Left ventricle myocardium inferior (tissue), 1 donor: ENCODE measurements around the gene TBCD. TPM values are rescaled to one million over a fixed set of nuclear protein-coding genes. Genes with fewer than 3 reads are reported as not detected.

ENCODE experiments used
- DNase-seq: peaks from one replicate; pipeline ENCODE4 v3.0.0-alpha.2; 2020
- H3K27ac ChIP-seq: fragments of 200-600 bp; replicated peaks from 2 replicates; pipeline ENCODE4 v1.8.0; 2021
- H3K27me3 ChIP-seq: fragments of 200-600 bp; 2 replicates; pipeline ENCODE4 v1.8.0; 2021; ENCODE audit warnings: low read depth
- H3K36me3 ChIP-seq: fragments of 200-600 bp; 2 replicates; pipeline ENCODE4 v1.8.0; 2021
- H3K4me1 ChIP-seq: fragments of 200-600 bp; 2 replicates; pipeline ENCODE4 v1.8.0; 2021
- H3K4me3 ChIP-seq: fragments of 200-600 bp; 2 replicates; pipeline ENCODE4 v1.8.0; 2021; ENCODE audit warnings: mild to moderate bottlenecking, moderate library complexity
- H3K9me3 ChIP-seq: fragments of 200-600 bp; replicated peaks from 2 replicates; pipeline ENCODE4 v1.8.0; 2021
- intact Hi-C: fragments of 100-400 bp; cut with micrococcal nuclease; formaldehyde crosslinking; loops from one replicate; pipeline ENCODE4 v1.11.0; 2022
- total RNA-seq: library from RNA; stranded (reverse); fragmentation: NEBNext Ultra II Directional; extraction: Animal tissue kit (Norgen Biotek cat#: 25700); gene quantifications from one replicate; pipeline ENCODE4 v1.2.1, GENCODE V29; 2021
- TF ChIP-seq, protein P1 (sequence below): fragments of 200-600 bp; IDR thresholded peaks from 2 replicates; pipeline ENCODE4 v1.8.0; 2021; ENCODE audit warnings: antibody characterized with exemption, mild to moderate bottlenecking, borderline replicate concordance
- donor health status: DM: no; HTN: yes; CAD: no; lungs with severe emphysema.

The TBCD gene
- total RNA-seq, 1 donor from 2014 or later, result 48.0 TPM

- no peak for DNase-seq
- intact Hi-C loops, result no loop called here
- no peak overlapping the region for H3K4me3 ChIP-seq
- H3K36me3 ChIP-seq, result peaks cover 16% of the 10 kb centered on the region
- peaks cover 9% of the 10 kb centered on the region for H3K4me1 ChIP-seq
- no peak overlapping the region for H3K27ac ChIP-seq
- TF ChIP-seq, protein P1, sequence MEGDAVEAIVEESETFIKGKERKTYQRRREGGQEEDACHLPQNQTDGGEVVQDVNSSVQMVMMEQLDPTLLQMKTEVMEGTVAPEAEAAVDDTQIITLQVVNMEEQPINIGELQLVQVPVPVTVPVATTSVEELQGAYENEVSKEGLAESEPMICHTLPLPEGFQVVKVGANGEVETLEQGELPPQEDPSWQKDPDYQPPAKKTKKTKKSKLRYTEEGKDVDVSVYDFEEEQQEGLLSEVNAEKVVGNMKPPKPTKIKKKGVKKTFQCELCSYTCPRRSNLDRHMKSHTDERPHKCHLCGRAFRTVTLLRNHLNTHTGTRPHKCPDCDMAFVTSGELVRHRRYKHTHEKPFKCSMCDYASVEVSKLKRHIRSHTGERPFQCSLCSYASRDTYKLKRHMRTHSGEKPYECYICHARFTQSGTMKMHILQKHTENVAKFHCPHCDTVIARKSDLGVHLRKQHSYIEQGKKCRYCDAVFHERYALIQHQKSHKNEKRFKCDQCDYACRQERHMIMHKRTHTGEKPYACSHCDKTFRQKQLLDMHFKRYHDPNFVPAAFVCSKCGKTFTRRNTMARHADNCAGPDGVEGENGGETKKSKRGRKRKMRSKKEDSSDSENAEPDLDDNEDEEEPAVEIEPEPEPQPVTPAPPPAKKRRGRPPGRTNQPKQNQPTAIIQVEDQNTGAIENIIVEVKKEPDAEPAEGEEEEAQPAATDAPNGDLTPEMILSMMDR, result no peak
- H3K9me3 ChIP-seq, result no peaks in the 10 kb centered on the region
- no peaks in the 10 kb centered on the region for H3K27me3 ChIP-seq
Observed at GRCh38 chr17:82854226-82854625, 102.4 kb downstream of the TBCD start.

- TF ChIP-seq, protein P1, result no peak
- Histone ChIP-seq H3K4me3 (no peak overlapping the region), H3K9me3 (no peaks in the 10 kb centered on the region), H3K27me3 (no peaks in the 10 kb centered on the region), H3K4me1 (peaks cover 22% of the 10 kb centered on the region), H3K27ac (no peak overlapping the region), H3K36me3 (peaks cover 13% of the 10 kb centered on the region)
- intact Hi-C loops, result no loop called here
- no peak for DNase-seq
Observed at GRCh38 chr17:82856361-82856760, 104.5 kb downstream of the TBCD start.

GRCh38 chr17:82858376-82859126, 106.7 kb downstream of the TBCD start:
- no peaks in the 10 kb centered on the region for H3K27me3 ChIP-seq
- peaks cover 28% of the 10 kb centered on the region for H3K4me1 ChIP-seq
- H3K4me3 ChIP-seq, result no peak overlapping the region
- DNase-seq, result no peak
- peak overlapping the region; percentile 22 for H3K27ac ChIP-seq
- TF ChIP-seq, protein P1, result no peak
- H3K9me3 ChIP-seq, result no peaks in the 10 kb centered on the region
- peaks cover 13% of the 10 kb centered on the region for H3K36me3 ChIP-seq
- intact Hi-C loops, result no loop called here

DNA sequence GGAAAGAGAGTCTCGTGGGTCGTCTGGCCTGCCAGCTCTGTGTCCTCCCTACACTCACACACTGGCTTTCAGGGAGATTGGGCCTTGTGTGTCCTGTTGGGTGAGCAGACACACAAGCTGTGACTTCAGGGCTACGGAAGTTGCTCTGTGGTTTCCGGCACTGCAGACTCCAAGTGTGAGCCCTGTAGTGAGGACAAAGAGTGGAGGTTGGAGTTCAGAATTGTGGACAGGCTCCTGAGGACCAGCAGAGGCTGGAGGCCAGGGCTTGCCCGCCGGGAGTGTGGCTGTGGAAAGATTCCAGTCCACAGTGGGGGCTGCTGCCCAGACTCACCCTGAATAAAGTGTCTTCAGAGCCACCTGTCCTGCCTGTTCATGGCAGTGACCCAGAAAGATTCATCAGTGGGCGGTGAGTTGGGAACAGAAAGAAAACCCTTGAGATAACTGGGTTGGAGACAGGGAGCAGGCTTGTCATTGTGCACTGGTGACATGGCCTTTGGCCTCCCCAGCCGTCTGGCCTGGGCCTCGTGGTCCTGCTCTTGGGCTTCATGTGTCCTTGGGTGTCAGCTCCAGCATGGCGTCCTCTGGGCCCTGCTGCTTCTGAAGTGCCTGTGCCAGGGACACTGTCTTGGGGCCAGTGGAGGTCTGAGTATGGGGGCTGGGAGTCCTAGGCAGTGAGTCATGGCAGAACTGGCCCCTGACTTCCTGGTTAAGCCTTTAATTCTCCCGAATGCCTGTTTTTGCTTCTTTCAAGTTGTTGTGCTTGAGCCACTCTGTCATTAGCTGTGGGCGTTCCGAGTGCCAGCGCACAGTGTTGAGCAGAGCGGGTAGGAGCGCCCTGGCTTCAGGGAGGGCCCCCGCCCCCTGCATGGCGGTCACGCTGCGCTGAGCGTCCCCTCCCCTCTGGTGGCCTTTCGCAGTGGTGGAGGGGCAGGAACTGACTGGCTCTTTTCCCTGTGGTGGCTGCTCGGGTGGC, 107.9 kb downstream of the TBCD start:
- H3K36me3 ChIP-seq, result peaks cover 1% of the 10 kb centered on the region
- H3K4me1 ChIP-seq, result peaks cover 40% of the 10 kb centered on the region
- no peak overlapping the region for H3K4me3 ChIP-seq
- H3K27ac ChIP-seq, result peak overlapping the region; percentile 41
- no peak for DNase-seq
- intact Hi-C loops, result no loop called here
- no peaks in the 10 kb centered on the region for H3K9me3 ChIP-seq
- no peaks in the 10 kb centered on the region for H3K27me3 ChIP-seq
- TF ChIP-seq, protein P1, result no peak

- no peak overlapping the region for H3K4me3 ChIP-seq
- no peaks in the 10 kb centered on the region for H3K9me3 ChIP-seq
- peak overlapping the region; percentile 41 for H3K27ac ChIP-seq
- H3K27me3 ChIP-seq, result no peaks in the 10 kb centered on the region
- peaks cover 50% of the 10 kb centered on the region for H3K4me1 ChIP-seq
- DNase-seq, result no peak
- TF ChIP-seq, protein P1, result no peak
- intact Hi-C loops, result no loop called here
- H3K36me3 ChIP-seq, result no peaks in the 10 kb centered on the region
Observed at GRCh38 chr17:82860606-82861392, 108.9 kb downstream of the TBCD start.
